ENCODE data around the gene NAV1.
"Not testable (repeated sequence)": the region's sequence is repeated elsewhere in the genome, so short reads cannot be mapped to it uniquely, and the experiment has no call there.

NAV1 gene

DNA sequence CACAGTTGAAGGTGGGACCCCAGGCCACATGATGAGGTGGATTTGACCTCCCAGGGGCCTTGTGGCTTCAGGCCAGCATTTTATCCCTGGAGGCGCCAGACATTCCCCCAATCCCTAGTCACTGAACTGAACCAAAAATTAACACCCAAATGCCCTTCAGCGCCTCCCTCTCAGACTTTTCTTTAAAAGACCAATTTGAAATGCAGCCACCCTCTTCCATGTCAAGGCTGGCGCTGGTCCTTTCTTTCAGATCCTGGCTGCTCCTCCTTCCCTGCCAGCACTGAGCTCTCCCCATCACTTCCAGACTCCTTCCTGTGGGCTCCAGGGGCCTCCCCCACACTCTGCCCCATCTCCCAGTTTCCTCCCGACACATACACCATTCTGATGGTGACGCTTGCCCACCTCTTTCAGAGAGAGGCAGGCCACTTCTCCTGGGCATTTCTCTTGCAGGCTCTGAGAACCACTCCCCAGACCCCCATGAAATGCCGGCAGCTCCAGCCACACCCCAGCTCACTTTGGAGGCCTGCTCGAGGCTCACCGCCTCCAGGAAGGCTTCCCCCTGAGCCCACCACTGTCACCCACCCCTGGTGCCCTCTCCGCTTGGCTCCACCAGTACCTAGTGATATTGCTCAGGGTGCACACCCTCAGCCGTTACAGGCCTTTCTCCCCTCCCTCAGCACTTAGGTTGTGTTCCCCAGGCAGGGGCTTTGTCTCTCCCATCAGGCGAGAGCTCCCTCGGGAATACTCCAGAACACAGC is 27.0 kb downstream of the NAV1 start:
- DNase-seq = no peak

DNA sequence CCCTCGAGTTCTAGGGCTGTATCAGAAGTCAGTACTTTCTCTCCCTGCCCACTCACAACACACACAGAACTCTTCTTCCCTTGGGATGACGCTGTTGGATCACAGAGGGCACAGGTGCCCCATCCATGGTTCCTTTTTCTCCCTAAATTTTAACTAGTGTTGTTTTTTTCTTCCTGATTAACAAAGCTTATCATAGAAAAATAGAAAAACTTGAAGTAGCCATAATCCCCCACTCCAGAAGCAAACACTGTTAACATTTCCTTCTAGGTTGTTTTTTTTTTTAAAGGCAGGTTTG is 27.5 kb downstream of the NAV1 start:
- no peak for DNase-seq

DNA sequence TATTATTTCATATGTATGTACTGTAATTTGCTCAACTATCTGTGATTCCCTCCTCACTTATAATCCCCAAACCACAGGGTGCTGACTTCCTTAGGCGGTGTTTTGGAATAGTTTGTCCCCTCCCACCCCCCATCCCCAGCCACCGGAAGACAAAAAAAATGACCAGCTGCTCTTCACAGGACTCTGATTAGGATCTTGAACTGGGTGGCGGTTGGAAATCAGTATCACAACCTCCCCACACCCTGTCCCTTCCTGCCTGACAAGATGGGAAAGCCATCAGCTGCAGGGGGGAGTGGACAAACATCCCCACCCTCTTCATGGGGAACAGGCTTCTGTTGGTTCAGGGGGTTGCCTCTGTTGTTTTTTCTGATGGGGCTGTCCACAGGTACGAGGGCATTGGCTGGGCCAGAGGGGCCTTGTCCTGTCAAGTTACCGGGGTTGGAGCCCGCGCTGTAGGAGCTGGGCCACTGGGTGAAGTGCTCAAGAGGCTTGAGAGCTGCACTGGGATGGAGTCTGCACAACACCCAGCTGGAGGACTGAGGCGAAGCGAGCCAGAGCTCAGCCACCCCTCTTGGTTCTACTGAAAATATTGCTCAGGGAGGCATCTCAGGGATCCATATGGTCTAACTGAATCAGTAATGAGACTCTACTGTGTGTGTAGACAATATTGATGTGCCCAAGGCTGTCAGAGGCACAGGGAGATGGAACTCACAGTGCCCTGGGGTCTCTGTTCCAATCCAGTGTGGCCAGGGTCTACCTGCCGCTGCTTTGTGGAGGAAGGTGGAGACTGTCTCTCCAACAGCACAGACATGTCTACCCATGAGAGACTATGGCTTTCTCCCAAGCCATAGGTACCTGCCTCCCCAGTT is 28.2 kb downstream of the NAV1 start:
- no peak for DNase-seq

DNA sequence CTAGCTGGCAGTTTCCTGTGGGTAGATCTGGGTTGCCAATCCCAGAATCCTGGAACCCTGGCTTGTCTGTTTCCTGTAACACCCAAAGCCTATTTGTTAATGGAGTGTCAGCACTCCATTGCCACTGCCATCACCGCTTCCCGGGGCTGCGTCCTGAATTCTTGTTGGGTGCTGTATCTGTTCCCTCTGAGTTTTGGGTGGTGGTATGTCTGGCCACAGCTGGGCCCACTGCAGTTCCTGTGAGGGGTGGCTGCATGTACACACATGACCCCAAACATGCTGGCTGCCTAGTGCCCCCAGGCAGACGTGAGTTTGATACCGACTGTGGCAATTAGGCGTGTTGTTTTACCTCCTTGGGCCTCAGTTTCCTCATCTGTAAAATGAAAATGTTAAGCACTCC is 29.3 kb downstream of the NAV1 start:
- DNase-seq = no peak

DNA sequence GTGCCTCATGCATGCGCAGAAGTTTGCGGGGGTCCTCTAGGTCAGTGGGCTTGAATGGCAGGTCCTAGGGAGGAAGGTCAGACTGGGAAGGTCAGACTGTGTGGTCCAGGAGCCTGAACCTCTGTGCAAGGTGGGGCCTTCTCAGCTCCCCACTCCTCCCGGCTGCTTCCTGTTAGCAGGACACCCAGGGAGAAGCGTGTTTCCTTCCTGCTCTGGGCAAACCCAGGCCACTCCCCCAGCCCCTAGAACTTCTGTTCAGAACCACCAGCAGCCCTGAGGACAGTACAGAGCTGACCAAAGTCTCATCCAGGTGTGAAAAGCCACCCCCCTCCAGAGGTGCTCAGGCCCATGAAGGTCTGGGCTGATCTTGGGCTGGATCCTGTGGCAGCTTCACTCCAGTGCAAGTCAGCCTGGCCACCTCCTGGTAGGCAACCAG is 29.9 kb downstream of the NAV1 start:
- DNase-seq = no peak

DNA sequence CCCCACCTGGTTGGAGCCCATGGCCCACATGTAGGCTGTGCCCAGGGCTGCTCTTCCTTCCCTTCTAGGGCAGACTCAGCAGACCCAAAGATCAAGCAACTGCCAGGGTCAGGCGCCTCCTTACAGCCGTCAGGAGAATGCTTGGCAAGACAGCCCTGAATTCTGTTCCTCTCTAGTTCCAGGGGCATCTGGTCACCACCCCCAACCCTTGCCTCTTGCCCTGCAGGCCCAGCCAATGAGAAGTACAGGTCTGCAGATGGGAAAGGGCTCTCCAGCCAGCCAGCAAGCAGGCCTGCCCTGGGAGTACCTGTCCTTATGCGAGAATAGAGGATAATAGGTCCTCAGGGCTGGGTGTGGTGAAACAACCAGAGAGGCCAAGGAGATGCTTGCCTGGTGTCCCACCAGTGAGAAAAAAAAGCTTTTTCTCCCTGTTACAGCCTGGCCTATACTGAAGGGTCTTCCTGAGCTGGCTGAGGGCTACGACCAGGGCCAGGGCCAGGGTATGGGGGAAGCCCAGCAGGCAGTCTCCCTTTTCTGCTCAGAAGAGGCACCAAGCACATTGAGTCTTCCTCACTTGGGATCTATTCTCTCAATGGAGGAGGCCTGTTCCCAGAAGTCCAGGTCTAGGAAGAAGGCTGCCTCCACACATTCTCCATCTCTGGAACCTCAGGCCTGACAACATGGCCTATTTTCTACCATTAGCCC is 31.4 kb downstream of the NAV1 start:
- no peak for DNase-seq

DNA sequence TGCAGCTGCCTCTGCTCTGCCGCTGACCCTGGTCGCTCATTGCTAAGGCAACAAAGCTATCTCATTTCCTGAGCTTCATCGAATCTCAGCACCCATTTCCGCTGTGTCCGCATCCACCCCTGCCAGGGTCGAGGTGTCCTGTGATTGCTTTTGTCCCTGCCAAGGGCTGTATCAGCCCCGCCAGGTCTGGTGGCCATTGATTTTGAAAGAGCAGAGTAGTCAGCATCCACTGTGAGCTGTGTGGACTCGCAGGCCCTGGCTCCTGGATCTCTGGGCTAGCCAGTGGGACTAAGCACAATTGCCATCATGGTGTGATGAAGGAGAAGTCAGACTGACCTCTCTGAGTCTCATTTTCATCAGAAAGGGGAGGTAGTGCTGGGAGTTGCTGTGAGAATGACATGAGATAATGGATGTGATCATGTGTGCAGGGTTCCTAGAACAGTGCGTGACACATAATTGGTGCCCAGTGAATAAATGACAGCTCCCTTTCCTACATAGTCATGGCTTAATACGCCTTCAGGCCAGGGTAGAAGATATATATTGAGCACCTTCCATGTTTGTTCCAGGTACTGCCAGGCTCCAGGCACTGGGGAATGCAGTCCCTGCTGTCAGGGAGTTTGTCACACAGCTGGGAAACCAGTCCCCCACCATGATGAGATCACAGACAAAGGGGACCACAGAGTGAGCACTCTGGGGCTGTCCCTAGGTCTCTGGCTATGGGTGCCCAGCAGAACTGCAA is 32.1 kb downstream of the NAV1 start:
- no peak for DNase-seq

DNA sequence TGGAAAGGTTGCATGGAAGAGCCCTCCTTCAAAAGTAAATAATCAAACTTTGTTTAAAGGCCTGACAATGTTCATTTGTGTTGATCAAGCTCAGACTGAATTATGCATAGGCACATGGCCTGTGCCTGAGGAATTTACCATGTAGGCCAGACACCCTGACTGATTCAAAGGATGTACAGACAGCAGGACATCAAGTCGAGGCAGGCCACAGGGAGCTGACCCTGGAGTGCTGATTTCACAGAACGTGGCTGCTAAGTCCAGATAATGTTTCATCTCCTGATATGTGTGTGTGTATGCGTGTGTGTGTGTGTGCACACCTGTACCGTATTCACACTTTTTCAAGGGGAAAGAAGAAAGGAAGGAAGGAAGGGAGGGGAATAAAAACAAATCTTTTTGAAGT is 34.1 kb downstream of the NAV1 start:
- DNase-seq = no peak

DNA sequence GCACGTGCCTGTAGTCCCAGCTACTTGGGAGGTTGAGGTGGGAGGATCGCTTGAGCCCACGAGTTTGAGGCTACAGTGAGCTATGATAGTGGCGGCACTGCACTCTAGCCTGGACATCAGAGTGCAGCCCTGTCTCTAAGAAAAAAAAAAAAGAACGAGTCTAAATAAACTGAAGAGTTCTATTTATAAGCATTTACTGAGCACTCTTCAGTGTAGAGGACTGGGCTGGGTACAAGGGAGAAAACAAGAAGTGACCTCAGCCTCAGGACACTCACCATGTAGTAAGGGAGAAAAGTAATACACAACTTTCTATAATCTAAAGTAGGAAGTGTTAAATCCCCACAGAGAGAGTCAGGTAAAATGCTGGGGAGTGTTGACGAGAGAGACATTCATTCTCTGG is 35.0 kb downstream of the NAV1 start:
- DNase-seq = no peak

DNA sequence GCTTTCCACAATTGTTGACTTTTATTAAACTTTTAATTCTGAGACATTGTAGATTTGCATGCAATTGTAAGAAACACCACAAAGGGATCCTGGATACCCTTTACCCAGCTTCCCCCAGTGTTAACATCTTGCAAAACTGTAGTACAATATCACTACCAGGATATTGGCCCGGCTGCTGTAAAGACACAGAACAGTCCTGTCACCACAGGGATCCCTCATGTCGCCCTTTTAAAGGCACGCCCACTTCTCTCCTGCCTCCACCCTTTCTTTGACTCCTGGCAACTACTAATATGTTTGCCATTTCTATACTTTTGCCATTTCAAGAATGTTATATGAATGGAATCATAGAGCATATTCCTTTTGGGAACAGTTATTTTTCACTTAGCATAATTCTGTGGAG is 37.0 kb downstream of the NAV1 start:
- no peak for DNase-seq

DNA sequence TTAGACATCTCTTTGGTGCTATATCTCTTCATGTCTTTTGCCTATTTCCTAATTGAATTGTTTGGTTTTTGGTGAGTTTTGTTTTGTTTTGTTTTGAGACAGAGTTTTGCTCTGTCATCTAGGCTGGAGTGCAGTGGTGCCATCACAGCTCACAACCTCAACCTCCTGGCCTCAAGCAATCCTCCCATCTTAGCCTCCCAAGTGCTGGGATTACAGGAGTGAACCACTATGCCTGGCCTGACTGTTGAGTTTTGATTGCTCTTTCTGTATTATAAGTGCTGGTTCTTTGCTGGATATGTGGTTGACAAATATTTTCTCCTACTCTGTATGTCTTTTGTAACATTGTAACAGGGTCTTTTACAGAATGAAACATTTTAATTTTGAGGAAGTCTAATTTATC is 38.0 kb downstream of the NAV1 start:
- no peak for DNase-seq

DNA sequence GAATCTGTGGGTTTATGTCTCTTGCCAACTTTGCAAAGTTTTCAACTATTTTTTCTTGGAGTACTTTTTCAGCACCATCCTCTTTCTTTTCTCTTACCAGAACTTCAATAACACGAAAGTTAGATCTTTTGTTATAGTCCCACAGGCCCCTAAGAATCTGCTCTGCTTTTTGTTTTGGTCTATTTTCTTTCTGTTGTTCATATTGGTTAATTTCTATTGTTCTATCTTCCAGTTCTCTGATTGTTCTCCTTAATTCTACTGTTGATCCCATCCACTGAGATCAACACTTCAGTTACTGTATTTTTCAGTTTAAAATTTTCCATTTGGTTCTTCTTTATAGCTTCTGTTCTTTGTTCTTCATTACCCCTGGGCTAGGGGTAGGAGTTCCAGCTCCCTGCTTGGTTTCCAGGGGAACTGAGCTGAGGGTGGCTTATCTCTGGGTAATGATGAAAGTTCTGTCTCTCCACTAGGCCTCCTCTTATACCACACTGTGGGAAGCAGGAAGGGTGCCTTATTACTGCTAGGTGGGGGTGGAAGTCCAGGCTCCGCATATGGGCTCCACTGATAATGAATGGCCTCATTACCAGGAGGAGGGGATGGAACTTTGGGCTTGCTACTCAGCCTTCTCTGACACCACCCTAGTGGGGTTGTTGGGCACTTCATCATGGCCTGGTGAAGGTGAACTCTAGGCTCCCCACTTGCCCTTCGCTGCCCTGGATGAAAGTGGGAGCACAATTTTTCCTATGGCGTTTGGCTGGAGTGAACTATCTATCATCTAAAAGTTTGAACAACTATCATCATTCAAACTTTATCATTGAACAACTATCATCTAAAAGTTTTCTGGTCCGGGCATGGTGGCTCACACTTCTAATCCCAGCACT is 39.3 kb downstream of the NAV1 start:
- DNase-seq = no peak

DNA sequence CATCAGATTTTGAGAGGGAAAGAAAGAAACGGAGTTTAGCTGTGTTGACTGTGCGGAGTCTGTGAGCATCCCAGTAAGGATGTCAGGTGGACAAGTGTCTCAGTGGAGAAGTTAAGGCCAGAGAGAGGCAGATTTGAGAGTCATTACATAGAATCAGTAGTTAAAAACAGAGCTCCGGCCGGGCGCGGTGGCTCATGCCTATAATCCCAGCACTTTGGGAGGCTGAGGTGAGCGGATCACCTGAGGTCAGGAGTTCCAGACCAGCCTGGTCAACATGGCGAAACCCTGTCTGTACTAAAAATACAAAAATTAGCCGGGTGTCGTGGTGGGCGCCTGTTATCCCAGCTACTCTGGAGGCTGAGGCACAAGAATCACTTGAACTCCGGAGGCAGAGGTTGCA is 42.4 kb downstream of the NAV1 start:
- DNase-seq = not testable (repeated sequence)

DNA sequence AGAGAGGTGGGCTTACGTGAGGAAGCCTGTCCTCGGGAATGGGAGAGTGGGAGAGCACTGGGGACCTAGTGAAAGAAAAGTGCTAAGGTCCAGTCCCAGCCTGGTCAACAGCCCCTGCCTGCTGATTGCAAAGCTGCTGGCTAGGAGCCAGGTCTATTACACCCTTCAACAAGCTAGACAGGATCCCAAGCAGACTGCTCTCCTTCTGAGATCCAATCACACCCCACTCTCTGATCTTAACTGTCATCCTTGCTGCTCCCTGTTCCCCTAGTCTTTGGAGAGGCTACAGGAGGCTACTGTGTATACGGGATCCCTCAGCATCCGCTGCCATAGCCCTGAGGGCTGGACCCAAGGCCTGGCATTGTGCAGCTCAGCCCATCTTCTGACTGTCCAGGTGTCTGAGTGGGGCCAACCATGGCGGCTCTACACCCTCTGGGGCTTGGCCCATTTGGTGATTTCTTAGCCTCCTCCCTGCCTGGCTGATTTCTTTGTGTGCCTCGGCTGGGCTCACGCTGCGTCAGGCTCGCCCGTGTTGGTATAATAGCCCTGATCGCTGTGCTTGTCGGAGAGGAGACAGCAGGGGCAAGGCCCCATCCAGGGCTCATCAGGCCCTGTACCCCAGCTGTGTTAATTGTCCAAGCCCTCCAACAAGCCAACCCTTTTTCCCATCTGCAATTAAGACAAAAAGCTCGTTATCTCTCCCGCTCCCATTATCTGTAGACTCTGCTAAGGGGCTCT is 43.9 kb downstream of the NAV1 start:
- no peak for DNase-seq

DNA sequence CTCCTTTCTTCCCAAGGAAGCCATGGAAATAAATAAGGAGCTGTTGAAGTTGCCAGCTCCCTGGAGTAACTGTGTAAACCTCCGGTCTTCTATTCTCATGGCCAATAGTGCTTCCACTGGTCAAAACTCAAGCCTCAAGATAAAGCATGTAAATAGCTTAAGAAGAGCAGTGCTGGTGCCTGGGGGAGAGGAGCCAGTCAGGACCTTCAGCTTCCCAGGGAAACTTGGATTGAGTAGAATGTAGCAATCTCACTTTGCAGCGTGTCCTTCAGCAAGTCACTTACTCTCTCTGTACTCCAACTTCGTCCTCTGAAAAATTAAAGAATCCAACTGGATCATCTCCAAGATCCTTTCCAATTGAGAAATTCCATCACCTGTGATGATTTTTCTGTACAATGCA is 44.7 kb downstream of the NAV1 start:
- DNase-seq = no peak

DNA sequence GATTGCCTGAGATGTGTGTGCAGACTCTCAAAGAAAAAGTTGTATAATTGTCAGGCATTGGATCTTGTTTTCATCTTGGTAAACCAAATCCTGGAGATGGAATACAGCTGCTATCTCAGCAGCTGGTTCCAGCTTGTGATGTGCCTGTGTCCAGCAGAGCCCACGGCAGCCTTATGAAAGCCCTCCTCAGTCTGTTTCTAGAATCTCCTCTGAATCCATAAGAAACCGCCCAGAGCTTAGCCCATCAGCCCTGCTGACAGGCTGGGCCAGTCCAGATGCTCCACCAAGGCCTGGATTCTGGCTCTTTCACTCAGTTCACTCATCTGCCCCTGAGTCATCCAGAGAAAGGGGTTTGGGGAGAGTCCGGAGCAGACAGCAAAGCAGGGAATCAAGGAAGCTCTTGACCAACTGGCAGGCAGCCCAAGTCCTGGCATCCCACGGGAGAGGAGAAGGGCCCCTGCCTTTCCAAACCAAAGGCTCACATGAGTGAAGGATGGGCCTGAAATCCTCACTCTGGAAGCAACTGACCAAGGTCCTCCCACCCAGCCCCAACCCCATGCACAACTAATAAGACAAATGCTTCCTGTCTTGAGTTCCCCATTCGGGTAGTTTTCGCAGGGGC is 45.7 kb downstream of the NAV1 start:
- DNase-seq = no peak

DNA sequence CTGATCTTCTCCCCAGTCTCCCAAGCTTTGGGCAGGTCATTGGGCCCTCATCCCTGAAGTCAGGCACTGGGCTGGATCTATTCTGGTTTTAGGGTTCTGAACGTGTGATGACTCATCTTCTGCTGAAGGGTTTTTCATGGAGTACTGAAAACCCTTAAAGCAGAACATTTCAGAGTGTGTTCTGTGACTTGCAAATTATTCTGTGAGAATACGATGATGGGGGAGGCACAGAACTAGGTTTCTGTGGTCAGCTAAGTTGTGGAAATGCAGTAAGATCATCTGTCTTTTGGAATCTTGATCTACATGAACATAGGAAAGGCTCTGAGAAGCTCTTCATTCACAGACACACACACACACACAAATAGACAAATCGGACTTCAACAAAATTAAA is 46.2 kb downstream of the NAV1 start:
- DNase-seq = no peak

DNA sequence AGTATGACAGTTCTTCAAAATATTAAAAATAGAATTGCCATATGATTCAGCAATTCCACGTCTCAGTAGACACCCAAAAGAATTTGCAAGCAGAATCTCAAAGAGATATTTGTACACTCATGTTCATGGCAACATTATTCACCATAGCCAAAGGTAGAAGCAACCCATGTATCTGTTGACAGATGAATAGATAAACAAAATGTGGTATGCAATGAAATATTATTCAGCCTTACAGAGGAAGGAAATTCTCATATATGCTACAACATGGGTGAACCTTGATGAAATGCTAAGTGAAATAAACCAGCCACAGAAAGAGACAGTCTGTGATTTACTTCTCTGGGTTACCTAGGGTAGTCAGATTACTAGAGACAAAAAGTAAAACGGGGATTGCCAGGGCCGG is 47.0 kb downstream of the NAV1 start:
- no peak for DNase-seq

DNA sequence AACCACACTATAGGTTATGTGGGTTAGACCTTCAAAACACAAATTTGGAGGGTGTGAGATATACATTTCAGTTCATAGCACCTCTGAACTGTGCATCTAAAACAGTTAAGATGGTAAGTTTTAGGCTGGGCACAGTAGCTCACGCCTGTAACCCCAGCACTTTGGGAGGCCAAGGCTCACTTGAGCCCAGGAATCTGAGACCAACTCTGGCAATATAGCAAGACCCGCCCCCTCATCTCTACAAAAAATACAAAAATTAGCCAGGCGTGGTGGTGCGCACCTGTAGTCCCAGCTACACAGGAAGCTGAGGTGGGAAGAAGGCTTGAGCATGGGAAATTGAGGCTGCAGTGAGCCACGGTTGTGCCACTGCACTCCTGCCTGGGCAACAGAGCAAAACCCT is 47.9 kb downstream of the NAV1 start:
- no peak for DNase-seq

DNA sequence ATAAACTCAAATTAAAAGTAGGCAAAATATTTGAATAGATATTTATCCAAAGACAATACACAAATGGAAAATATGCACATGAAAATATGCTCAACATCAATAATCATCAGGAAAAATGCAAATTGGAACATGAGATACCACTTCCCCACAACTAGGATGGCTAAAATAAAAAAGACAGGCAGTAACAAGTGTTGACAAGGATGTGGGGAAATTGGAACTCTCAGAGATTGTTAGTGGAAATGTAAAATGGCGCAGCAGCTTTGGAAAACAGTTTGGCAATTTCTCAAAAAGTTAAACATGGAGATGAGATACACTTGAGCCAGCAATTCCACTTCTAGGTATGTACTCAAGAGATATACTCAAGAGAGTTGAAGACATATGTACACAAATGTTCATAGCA is 48.8 kb downstream of the NAV1 start:
- no peak for DNase-seq
